GM21528 (cell line): ENCODE measurements around the gene PIK3R5.
"Not testable (repeated sequence)": the region's sequence is repeated elsewhere in the genome, so short reads cannot be mapped to it uniquely, and the experiment has no call there.

Experiments
- ATAC-seq: cut with Tn5 transposase; IDR thresholded peaks from one replicate; pipeline ENCODE4 v1.9.1; 2021; ENCODE audit warnings: mild to moderate bottlenecking, moderate library complexity; ENCODE audit not compliant: unreplicated experiment, low FRiP score

The PIK3R5 gene

DNA sequence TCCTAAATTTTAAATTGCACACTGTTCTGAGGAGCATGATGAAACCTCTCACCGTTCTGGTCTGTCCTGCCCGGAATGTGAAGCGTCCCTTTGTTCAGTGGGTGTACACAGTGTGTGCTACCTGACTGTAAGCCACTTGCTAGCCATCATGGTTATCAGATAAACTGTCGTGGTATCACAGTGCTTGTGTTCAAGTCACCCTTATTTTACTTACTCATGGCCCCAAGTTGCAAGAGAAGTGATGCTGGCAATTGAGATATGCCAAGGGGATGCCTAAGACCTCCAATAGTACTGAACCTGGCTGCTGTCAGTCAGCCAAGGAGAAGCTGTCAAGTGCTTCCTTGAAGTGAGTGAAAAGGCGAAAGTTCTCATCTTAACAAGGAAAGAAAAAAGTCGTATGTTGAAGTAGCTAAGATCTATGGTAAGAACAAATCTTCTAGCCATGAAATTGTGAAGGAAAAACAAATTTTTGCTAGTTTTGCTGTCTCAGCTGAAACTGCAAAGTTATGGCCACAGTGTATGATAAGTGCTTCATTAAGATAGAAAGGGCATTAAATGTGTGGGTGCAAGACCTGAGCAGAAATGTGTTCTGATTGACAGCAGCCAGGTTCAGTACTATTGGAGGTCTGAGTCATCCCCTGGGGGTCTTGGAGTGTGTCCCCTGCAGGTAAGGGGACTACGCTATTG lies 103.9 kb downstream of the PIK3R5 start:
- ATAC-seq = no peak

DNA sequence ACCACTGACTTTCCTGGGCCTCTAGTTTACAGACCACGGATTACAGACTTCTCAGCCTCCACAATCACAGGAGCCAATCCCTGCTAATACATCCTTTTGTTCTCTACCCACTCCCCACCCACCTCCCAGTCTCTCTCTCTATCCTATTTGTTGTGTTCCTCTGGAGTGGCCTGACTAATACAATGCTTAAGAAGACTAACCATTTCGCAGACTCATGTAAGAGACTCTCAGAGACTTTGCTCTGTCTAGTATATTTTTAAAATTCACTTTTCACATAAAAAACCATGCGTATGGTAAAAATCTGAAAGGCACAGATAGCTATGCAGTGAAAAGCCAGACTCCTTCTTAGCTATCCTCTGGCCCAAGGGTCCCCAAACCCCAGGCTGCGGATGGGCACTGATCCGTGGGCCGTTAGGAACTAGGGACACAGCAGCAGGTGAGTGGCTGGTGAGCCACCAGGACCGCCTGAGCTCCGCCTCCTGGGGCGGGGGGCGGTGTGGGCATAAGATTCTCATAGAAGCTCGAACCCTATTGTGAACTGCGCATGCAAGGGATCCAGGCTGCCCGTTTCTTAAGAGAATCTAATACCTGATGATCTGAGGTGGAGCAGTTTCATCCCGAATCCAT lies 105.6 kb downstream of the PIK3R5 start:
- ATAC-seq = no peak

DNA sequence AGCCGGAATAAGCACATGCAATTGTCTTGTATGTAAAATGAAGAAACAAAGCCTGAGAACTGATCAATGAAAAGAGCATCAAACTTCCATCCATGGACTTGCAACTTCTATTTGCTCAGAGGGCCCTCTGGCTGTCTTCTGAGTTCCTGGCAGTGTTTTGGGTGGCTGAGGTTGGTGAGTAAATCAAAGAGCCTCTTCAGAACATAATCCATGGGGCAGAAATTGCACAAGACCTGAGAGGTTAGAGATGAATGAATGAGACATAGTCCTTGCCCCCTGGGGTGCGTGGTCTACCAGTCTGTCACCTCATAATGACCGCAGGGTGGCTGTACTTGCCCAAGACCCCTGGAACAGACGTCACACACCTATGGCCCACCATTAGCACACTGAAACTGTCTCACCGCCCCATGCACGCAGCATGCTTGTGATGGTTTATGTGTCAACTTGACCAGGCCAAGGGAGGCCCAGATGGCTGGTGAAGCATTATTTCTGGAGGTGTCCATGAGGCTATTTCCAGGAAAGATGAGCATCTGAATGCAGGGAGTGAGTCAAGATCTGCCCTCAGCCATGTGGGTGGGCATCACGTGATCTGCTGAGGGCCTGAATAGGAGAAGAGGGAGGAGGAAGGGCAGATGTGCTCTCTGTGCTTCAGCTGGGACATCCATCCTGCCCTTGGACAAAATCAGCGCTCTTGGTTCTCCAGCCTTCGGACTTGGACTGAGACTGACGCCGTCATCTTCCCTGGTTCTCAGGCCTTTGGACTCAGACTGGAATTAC lies 106.3 kb downstream of the PIK3R5 start:
- no peak for ATAC-seq

DNA sequence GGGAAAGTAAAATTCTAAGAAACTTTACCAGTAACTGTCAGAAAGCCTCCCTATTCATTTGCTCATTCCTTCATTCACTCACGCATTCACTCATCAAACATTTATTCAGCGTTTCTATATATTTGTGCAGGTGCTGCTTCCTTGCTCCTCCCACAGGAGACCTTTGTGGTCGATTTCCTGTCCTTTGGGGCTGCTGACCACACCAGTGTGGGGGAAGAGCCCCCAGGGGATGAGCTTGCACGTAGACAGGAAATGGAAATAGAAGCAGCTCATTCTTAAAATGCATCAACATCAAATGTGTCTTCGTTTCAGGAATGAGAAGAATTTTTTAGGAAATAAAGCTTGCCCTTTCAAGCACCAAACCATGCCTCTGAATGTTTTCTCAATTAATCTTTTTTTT lies 107.6 kb downstream of the PIK3R5 start:
- ATAC-seq = no peak

DNA sequence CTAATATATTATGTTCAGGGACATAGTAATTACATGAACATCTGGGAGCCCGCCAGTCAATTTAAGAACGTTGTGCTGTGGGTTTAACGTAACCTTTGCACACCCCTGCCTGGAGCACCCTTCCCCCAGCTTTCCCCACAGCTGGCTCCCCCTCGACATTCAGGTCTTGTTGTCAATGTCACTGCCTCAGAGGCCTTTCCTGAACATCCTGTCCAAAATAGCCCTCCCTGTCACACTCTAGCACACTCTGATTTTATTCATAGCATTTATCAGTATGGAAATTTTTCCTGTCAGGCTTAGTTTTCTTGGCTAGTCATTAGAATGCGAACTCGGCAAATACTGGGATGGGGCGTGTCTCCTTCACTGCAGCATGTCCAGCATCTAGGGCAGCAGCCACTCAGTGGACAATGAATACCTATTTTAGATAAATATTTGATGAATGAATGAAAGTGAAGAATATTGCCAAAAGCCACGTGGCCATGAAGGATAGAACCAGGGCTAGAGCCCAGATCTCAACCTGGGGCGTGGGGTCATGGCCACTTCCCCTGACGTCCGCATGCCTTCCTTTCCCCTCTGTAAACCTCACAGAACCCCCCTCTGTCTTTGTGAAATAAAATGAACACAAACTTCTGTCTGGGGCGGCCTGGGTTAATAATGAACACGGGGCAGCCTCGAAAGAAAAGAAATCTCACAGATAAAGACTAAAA lies 108.5 kb downstream of the PIK3R5 start:
- no peak for ATAC-seq

- ATAC-seq = not testable (repeated sequence)
Observed at GRCh38 chr17:8856205-8856603, 109.3 kb downstream of the PIK3R5 start.

GRCh38 chr17:8855477-8856204 lies 109.9 kb downstream of the PIK3R5 start:
- ATAC-seq = no peak

DNA sequence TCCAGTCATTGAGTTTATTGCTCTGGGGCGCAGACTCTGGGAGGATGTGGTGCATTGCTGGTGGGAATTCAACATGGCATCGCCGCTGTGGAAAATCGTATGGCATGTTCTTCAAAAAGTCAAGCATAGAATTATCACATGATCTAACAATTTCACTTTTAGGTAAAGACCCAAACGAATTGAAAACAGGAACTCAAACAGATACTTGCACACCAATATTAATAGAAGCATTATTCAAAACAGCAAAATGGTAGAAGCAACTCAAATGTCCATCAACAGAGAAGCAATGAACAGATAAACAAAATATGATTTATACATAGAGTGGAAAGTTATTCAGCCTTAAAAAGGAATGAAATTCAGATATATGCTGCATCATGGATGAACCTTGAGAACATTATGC lies 113.9 kb downstream of the PIK3R5 start:
- ATAC-seq = no peak

- ATAC-seq = no peak
Observed at GRCh38 chr17:8849311-8850041, 116.0 kb downstream of the PIK3R5 start.

DNA sequence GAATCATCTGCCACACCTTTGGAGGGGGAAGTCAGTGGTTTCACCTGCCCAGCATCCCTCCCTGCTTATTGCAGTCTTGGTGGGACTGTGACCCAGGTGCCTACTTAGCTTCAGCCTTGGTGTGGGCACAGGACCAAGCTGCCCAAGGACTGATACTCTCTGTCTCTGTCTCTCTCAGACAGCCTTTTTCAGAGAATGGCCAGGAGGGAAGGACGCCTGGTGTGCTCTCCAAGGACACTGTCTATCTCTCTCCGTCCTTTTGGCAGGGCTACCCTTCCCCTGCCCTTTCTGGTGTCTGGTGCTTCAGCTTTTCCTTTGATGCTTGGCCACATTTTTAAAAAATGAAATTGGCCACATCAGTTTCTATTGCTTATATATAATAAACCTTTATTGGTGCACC lies 117.6 kb downstream of the PIK3R5 start:
- ATAC-seq = no peak

- ATAC-seq = no peak
Observed at GRCh38 chr17:8846768-8847211, 118.7 kb downstream of the PIK3R5 start.

- ATAC-seq = no peak
Observed at GRCh38 chr17:8844229-8845218, 121.0 kb downstream of the PIK3R5 start.

- no peak for ATAC-seq
Observed at GRCh38 chr17:8843344-8843743, 122.2 kb downstream of the PIK3R5 start.

DNA sequence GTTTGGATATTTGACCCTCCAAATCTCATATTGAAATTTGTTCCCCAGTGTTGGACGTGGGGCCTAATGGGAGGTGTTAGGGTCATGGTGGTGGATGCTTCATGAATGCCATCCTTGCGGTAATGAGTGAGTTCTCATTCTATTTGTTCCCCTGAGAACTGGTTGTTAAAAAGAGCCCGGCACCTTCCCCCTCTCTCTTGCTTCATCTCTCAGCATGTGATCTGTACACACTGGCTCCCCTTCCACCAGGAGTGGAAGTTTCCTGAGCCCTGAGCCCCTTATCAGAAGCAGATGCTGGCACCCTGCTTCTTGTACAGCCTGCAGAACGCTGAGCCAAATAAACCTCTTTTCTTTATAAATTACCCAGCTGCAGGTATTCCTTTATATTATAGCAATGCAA lies 123.7 kb downstream of the PIK3R5 start:
- ATAC-seq = no peak

- ATAC-seq = no peak
Observed at GRCh38 chr17:8839410-8839935, 126.0 kb downstream of the PIK3R5 start.

GRCh38 chr17:8838551-8839095 lies 126.9 kb downstream of the PIK3R5 start:
- no peak for ATAC-seq

- ATAC-seq = no peak
Observed at GRCh38 chr17:8837563-8838075, 127.9 kb downstream of the PIK3R5 start.
